ENCODE measurements around the gene DTWD1. TPM values are rescaled to one million over a fixed set of nuclear protein-coding genes. Genes with fewer than 3 reads are reported as not detected.

The DTWD1 gene
- total and polyA plus RNA-seq, 2 donors (not counting 3 experiments of a cell fraction or from before 2014, with no cell fraction given): 4.6 to 20.1 TPM

GRCh38 chr15:49605588-49605987 is 15.3 kb upstream of the DTWD1 start:
- no peak for DNase-seq (ENCODE audit: low read depth, low spot score)
- H3K4me3 ChIP-seq (replicated peaks in 1 of 3; ENCODE audit: insufficient read depth in 1 of 3, low read depth in 1 of 3, low read length in 3 of 3): no peak overlapping the region
- H3K9me3 ChIP-seq (replicated peaks; ENCODE audit: control insufficient read depth, insufficient read depth, low read length): no peaks in the 10 kb centered on the region
- no peak overlapping the region for H3K27ac ChIP-seq (ENCODE audit: insufficient read depth, low read depth, low read length)
- intact Hi-C loops (cut with micrococcal nuclease) (no loop called here), dilution Hi-C loops (cut with MboI; ENCODE audit: extremely low pct_ligation_motif_present, low sequenced_read_pairs) (no loop called here)
- H3K9ac ChIP-seq (replicated peaks; ENCODE audit: extremely low read depth, insufficient read depth, low read length): no peak overlapping the region
- no peaks in the 10 kb centered on the region for H3K27me3 ChIP-seq (ENCODE audit: control insufficient read depth in 2 of 2, insufficient read depth in 2 of 2, low read length in 2 of 2)
- H4K20me1 ChIP-seq (replicated peaks; ENCODE audit: control insufficient read depth, extremely low read depth, insufficient read depth, low read length): no peaks in the 10 kb centered on the region
- no peak for FAIRE-seq
- H3K4me1 ChIP-seq (ENCODE audit: control insufficient read depth, extremely low read depth, insufficient read depth, low read length): no peaks in the 10 kb centered on the region
- ChIA-PET CTCF (no interaction called here), POLR2A (no interaction called here)
- H3K9me1 ChIP-seq (replicated peaks; ENCODE audit: control insufficient read depth, extremely low read depth, insufficient read depth, low read length): no peaks in the 10 kb centered on the region
- no peaks in the 10 kb centered on the region for H3K36me3 ChIP-seq (ENCODE audit: control insufficient read depth in 2 of 2, extremely low read depth in 1 of 2, insufficient read depth in 2 of 2, low read length in 2 of 2)
- BruUV-seq (replicated peaks): no TSS peak
- H3K79me2 ChIP-seq (ENCODE audit: control insufficient read depth, insufficient read depth, low read length): no peaks in the 10 kb centered on the region
- H2AFZ ChIP-seq (ENCODE audit: low read depth, low read length): no peak overlapping the region
- H3K4me2 ChIP-seq (ENCODE audit: insufficient read depth, low read length): no peak overlapping the region
- TF ChIP-seq MYC (IDR thresholded peaks at IDR 0.05; ENCODE audit: low read depth, low read length) (no peak), FOS (IDR thresholded peaks at IDR 0.05; ENCODE audit: borderline replicate concordance, insufficient read depth, low read length) (no peak), JUN (IDR thresholded peaks at IDR 0.05; ENCODE audit: borderline replicate concordance, insufficient read depth, insufficient read length, low read depth) (no peak), POLR2AphosphoS5 (IDR thresholded peaks at IDR 0.05; ENCODE audit: insufficient read depth, low read depth, low read length) (no peak), GATA2 (IDR thresholded peaks at IDR 0.05; ENCODE audit: insufficient read depth, insufficient read length, low read depth, low read length) (no peak), POLR2A (IDR thresholded peaks at IDR 0.05; ENCODE audit: low read depth, low read length) (no peak), EZH2 (IDR thresholded peaks at IDR 0.05; ENCODE audit: borderline replicate concordance, low read depth, low read length, severe bottlenecking) (no peak), MAX (IDR thresholded peaks at IDR 0.05; ENCODE audit: insufficient read depth, insufficient read length) (no peak)

GRCh38 chr15:49606594-49606993 is 14.3 kb upstream of the DTWD1 start:
- ChIA-PET CTCF (no interaction called here), POLR2A (no interaction called here)
- Histone ChIP-seq H3K9me1 (replicated peaks; ENCODE audit: control insufficient read depth, extremely low read depth, insufficient read depth, low read length) (no peaks in the 10 kb centered on the region), H3K9ac (replicated peaks; ENCODE audit: extremely low read depth, insufficient read depth, low read length) (no peak overlapping the region), H3K9me3 (replicated peaks; ENCODE audit: control insufficient read depth, insufficient read depth, low read length) (no peaks in the 10 kb centered on the region), H3K27ac (ENCODE audit: insufficient read depth, low read depth, low read length) (no peak overlapping the region), H4K20me1 (replicated peaks; ENCODE audit: control insufficient read depth, extremely low read depth, insufficient read depth, low read length) (no peaks in the 10 kb centered on the region), H3K27me3 (ENCODE audit: control insufficient read depth in 2 of 2, insufficient read depth in 2 of 2, low read length in 2 of 2) (no peaks in the 10 kb centered on the region), H3K79me2 (ENCODE audit: control insufficient read depth, insufficient read depth, low read length) (no peaks in the 10 kb centered on the region), H3K36me3 (ENCODE audit: control insufficient read depth in 2 of 2, extremely low read depth in 1 of 2, insufficient read depth in 2 of 2, low read length in 2 of 2) (no peaks in the 10 kb centered on the region), H2AFZ (ENCODE audit: low read depth, low read length) (no peak overlapping the region), H3K4me1 (ENCODE audit: control insufficient read depth, extremely low read depth, insufficient read depth, low read length) (no peaks in the 10 kb centered on the region), H3K4me2 (ENCODE audit: insufficient read depth, low read length) (no peak overlapping the region), H3K4me3 (replicated peaks in 1 of 3; ENCODE audit: insufficient read depth in 1 of 3, low read depth in 1 of 3, low read length in 3 of 3) (no peak overlapping the region)
- TF ChIP-seq MYC (IDR thresholded peaks at IDR 0.05; ENCODE audit: low read depth, low read length) (no peak), EZH2 (IDR thresholded peaks at IDR 0.05; ENCODE audit: borderline replicate concordance, low read depth, low read length, severe bottlenecking) (no peak), POLR2A (IDR thresholded peaks at IDR 0.05; ENCODE audit: low read depth, low read length) (no peak), CTCF (IDR thresholded peaks at IDR 0.05; ENCODE audit: extremely low read depth in 1 of 2, insufficient read depth in 1 of 2, low read depth in 1 of 2, low read length in 2 of 2) (peak in 1 of 2 donors; percentile 1), GATA2 (IDR thresholded peaks at IDR 0.05; ENCODE audit: insufficient read depth, insufficient read length, low read depth, low read length) (no peak), MAX (IDR thresholded peaks at IDR 0.05; ENCODE audit: insufficient read depth, insufficient read length) (no peak)
- dilution Hi-C loops (cut with MboI; ENCODE audit: extremely low pct_ligation_motif_present, low sequenced_read_pairs) (no loop called here), intact Hi-C loops (cut with micrococcal nuclease) (no loop called here)
- BruUV-seq (replicated peaks): no TSS peak
- FAIRE-seq: no peak
- DNase-seq (ENCODE audit: low read depth, low spot score): peak; percentile 6

Data from endothelial cell of umbilical vein (primary cell).